Mammary epithelial cell (primary cell): ENCODE data around the gene KRT20.

Source experiments
- CTCF ChIP-seq, 2 donors: IDR thresholded peaks in 1 of 2; conservative IDR thresholded peaks in 1 of 2; 2 replicates each; pipeline ENCODE4 v1.5.1; 2011 to 2012; ENCODE audit warnings: inconsistent platforms in 2 of 2, low read length in 2 of 2, mild to moderate bottlenecking in 2 of 2, control low read depth in 1 of 2, low read depth in 1 of 2; ENCODE audit not compliant: insufficient read depth in 1 of 2; ENCODE audit errors: extremely low read depth in 1 of 2
- EZH2 ChIP-seq: IDR thresholded peaks from 2 replicates; pipeline ENCODE4 v1.6.1; 2012; ENCODE audit warnings: low read length, inconsistent platforms, borderline replicate concordance

GRCh38 chr17:40888196-40888720, 3.2 kb upstream of the KRT20 start:
- TF ChIP-seq CTCF (conservative IDR thresholded peaks at IDR 0.05 in 1 of 2, IDR thresholded peaks at IDR 0.05 in 1 of 2; ENCODE audit: extremely low read depth in 1 of 2, insufficient read depth in 1 of 2, low read depth in 1 of 2, low read length in 2 of 2) (no peak), EZH2 (no peak)
